Kidney tubule cell (primary cell): Measurements from ENCODE around the gene PKNOX2.

Experiments used
- DNase-seq: peaks from one replicate; pipeline ENCODE4 v3.0.0-alpha.2; 2018; ENCODE audit warnings: low spot score

PKNOX2 gene

DNA sequence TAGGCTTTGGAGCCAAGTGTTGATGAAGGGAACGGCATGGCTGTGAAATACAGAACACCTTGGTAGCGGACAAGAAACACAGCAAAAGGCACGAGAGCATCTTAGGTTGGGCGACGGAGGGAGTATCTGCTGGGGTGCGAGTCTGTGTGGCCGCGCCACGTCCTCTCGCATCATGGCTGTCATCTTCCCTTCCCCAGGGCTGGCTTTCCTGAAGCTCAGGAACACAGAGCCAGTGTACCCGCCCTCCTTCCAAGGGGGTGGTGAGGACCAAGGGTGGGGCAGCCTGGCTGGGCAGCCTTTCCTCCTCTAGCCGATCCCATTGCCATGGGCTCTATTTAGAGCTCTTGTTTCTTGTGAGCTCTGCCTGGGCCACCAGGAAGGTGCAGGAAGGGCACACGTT is 177.1 kb downstream of the PKNOX2 start:
- DNase-seq: no peak

DNA sequence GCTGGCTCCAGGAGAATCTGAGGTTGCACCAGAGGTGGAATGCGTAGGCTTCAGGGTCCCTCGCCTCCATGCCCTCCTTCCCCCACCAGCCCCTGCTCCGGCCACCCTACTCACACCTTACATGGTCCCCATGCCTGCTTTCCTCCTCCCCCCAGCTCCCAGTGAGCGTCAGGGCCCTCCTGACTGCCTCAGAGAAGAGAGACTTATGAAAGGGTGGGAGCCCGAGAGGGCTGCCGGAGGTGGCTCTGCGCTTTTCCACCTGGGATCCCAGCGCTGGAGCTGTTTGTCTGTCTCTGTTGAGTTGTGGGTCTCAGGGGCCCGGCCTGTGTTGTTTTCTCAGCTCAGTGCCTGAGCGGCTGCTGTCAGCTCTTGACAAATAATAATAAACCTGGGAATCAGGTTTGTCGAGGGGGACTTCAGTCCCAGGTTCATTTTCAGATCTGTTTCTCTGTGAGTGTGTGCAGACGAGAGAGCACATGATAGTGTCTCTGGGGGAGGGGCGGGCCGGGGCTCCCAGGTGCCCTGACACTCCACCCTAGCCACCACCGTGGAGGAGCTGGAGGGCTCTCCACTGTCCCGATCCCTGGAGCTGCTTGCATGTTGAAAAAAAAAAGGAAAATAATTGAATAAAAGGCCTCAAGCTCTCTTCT is 177.9 kb downstream of the PKNOX2 start:
- no peak for DNase-seq

DNA sequence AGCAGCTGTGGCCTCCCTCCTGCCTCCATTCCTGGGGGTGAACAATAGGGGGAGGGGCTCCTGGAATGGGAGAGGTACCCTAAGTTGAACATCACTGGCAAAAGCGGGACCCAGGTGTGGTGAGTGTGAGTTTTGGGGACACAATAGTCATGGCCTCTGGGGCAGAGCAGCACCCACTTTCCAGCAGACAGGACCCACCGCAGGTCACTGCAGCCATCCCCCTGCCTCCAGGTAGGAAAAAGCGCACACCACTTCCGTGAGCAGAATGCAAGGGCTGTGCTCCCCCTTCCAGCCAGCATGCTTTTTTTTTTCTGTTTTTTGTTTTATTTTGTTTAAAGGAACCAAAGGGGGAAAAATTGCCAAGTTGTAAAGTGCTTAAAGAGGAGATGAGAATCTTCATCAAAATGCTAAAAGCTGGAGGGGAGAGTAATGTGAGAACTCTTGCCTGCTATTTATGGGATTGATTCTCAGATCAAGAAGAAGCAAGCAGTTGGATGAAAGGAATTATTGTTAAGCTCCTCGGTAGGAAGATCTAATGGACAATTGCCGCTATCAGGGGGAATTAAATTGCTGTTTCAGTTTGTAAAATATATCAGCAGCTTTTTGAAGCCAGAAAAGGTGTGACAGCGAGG is 178.7 kb downstream of the PKNOX2 start:
- DNase-seq: no peak

DNA sequence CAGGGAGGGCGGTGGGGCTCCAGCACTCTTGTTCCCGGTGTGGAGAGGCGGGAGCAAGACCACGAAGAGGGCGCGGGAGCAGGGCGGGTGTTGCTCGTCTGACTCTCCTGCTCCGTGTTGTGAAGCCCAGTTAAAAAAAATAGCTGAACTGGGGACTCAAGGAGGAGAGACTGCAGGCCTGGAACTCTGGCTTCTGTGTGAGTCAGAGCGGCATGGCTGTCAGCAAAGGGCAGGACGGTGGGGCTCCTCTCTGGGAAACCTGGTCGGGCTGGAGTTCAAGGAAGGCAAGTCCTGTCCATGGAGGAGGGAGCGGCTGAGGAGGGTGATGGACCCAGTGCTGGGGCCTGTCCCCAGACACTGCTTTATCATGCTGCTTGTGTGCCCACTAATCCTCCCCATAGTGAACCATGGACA is 179.2 kb downstream of the PKNOX2 start:
- no peak for DNase-seq

DNA sequence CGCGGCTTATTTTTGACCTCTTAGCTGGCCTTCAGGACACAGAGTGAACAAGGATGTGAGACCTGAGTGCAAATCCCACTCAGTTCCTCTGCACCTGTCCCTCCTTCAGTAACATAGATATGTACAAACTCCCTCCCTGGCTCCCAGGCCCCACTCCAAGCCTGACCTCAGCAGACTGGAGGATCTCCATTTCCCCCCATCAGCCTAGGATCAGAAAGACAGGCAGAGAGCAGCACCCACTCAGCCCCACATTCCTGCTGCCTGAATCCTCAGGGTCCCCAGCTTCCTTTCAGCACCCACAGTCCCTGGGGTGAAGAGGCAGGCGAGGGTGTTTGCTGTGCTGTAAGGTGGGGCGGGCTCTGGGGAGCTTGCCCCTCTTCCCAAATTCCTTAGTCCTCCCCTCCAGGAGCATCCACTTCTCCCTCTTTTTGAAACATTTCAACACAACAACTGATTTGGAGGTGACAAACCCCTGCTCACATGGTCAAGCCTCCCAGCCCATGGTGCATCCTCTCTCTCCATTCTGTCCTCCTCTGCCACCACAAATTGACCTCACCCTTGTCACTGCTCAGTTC is 180.4 kb downstream of the PKNOX2 start:
- no peak for DNase-seq

DNA sequence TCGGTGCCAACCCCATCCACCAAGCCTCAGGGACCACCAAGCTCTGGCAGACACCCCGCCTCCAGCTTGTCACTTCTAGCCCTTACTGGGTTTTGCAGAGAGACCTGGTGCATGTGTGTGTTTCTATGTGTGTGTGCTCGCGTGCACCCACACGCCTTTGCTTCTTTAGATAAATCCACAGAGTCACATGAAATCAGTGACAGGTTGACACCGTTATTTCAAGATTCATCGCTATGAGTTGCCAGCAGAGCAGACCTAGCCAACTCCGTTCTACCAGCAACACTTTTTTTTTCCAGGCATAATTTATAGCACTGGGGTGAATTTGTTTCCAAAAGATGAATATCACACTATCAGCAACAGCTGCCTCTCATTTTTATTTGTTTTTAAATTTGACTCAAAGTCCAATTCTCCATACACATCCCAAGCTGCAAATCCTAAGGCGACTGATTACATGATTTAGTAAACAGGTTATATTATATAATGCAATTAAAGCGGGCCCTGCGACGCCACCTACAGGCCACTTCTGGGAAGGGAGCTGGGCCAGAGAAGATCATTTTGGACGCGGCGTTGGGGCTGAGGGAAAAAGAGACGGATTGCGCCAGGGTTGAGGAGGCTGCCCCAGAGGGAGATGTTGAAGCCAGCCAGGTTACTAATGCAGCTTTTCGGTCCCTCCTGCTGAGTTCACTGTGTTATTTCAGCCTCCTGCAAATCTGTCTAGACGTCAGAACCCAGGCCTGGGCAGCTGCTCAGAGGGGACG is 181.0 kb downstream of the PKNOX2 start:
- peak; percentile 50 for DNase-seq

DNA sequence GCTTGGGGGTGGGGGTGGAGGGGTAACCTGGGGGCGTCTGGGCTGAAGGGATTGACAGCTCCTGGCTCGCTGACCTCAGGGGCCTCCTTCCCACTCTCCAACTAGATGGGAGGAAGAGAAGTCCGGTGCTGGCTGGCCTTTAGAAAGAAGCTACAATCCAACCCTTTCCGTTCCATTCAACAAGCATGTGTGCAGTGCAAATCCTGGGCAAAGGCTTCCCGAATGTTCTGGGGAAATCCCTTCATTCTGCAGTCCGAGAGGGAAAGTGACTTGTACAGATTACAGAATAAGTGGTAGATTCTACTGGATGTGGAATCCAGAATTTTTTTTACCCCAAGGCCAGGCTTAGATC is 181.6 kb downstream of the PKNOX2 start:
- DNase-seq: no peak

DNA sequence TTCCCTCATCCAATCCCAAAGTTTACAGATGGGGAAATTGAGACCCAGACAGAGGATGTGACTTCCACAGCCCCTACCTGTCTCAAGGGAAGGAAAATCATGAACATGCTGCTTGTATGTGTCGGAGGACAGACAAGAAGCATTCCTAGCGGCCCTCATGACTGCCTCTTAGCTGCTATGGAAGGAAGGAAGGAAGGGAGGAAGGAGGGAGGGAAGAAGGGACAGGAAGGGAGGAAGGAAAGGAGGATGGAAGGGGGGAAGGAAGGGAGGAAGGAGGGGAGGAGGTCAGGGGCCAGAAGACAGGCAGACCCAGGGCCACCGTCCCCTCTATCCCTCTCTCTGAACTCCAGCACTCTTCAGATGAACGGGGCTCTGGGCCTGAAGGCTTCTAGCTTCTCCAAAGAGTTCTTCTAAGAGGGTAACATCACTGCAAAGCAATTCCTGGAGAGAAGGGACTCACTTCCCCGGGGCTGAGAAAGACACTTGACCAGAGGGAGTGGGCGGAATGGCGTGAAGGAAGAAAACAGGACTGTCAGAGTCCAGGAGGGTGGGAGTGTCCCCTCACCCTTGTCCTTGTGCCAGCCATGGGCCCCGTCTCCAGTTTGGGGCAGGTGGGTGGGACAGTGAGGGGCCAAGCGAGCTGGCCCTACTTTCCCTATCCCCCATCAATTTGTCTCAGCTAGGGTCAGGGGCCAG is 182.2 kb downstream of the PKNOX2 start:
- no peak for DNase-seq

DNA sequence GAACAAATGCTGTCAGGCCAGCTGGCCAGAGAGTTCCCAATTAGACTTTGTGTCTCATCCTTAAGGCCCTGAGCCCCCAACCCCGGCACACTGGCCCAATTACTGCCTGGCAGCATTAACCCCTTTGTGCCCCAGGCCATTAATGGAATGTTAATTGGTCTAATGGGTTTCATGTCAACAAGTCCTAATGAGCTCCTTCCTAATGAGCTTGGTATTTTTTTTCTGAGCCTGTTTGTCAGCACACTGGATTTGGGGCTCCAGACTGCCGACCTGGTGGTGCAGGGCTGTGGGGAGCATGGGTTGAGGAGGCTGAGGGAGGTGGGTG is 182.7 kb downstream of the PKNOX2 start:
- no peak for DNase-seq

DNA sequence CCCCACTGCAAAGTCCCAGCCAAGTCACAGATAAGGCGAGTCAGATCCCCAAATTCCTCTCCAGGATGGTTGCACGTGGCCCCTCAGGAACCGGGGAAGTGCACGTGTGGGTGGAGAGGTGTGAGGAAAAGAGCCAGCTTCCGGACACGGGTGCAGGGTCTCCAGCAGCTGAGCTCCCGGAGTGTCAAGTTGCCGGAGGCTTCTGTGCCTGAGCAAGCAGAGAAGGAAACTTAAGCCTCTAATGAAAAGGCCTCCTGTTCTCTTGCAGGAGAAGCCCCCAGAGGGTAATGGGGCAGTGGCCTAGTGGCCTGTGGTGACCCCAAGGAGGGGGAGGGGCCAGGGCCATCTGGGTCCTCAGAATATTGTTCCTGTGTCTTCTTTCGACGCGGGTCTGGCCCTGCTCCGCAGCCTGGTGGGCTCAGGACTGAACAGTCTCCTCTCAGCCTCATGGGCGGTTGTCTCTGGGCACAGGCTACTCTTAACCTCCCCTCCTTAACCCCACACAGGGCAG is 183.6 kb downstream of the PKNOX2 start:
- DNase-seq: no peak

DNA sequence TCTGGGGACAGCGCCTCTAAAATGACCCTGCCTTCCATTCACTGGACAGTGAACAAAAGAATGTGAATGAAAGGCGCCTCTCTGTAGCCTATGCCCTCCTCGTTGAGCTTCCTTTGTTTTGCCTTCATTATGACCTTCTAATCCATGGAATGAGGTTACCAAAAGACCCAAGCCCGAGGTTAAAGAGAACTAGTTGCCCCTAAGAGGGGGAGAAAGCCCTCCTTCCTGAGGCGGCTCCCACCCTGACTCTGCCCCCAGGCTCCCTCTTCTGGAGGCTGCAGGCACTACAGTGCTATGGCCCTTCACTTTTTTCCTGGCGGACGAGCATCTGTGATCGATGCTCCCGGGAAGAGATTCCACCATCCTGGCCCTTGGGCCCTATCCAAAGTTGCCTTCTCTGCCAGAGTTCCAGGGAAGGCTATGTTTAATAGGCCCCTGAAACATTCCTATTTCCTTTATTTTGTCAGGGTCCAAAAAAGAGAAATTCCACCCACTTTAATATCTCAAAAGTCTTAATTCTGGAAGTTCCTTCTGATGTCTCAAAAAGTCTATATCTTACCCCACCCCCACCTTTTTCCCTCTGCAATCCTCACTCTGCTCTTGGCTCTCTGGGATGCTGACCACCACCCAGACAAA is 184.2 kb downstream of the PKNOX2 start:
- DNase-seq: peak; percentile 28

DNA sequence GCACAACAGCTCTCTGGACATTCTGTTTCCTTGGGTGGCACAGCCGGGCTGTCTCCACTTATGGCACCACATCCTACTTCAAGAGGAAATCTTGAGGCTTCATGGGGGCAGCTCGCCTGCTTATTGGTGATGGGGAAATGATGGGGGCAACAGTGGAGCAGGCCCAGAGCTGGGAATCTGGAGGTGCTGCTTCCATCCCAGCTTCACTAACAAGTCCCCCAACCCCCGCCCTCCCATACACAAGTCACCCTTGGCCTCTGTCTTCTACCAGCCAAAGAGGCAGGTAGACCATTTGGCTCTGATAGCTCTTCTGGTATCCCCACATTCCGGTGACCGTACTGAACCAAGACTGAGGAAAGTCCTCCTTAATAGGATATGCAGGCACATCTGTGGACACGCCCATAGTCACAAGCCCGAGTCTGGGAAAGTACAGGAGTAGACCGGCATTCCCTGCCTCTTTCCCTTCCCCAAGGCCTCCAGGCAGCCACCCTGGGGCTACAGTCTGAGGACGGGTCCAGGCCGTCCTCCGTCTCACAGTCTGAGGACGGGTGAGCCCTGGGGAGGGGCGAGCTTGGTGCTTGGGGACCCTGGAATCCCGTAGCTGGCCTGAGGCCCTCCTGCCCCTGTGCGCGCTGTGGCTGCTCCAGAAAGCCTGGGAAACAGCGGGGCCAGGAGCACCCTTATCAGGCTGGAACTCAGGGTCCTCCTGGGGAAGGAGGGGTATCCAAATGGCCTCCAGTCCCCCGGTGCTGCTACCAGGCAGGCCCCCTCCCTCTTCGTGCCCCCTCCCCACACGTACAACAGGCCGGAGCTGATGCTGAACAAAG is 185.9 kb downstream of the PKNOX2 start:
- no peak for DNase-seq

DNA sequence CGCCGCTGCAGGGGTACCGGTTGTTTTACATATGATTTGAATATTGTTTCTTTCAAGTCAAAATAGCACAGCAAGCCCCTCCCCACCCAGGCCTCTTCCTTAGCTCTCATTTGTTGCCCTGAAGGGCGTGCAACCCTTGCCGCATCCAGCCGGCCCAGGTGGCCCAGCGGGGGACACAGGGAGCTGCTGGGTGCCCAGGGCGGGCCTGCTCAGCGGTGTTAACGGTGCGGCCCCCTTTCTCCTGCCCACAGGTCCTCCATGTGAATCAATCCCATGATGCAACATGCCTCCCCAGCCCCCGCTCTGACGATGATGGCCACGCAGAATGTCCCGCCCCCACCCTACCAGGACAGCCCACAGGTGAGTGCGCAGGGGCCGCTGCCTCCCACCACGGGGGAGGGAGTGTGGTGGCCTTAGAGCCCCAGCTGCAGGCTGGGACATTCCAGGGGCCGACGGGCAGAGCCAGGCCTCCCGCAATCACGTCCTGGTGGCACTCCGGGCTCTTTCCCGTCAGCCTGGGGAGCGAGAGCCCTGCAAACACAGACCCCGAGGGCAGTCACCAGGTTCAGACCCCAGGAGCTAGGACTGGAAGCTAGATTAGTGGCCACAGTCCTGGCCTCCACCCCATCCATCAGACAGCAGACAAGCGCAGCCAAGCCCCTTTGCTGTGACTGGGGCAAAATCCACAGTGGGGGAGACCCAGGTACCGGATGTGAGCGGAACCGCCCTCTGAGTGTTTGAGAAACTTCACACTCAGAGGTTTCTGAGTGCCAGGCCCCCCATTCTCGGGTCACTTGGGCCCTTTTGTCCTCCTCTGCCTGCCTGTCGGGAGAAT is 186.7 kb downstream of the PKNOX2 start:
- no peak for DNase-seq

DNA sequence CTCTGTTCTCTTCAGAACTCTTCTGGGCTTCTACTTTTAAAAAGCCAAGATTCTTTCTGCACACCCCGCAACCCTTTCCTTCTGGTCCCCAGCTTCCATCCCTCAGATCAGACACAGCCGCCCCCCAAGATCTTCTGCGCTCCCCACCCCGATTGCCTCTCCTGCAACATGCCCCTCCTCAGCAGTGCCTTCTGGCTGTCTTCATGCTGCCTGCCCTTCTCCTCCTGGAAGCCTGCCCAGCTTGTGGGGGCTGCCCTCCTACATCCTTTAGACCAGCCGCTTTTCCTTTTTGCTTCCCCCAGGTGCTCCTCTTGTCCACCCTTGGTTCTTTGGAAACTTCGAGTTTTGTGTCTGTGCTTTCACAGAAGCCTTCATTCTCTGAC is 187.3 kb downstream of the PKNOX2 start:
- DNase-seq: no peak

DNA sequence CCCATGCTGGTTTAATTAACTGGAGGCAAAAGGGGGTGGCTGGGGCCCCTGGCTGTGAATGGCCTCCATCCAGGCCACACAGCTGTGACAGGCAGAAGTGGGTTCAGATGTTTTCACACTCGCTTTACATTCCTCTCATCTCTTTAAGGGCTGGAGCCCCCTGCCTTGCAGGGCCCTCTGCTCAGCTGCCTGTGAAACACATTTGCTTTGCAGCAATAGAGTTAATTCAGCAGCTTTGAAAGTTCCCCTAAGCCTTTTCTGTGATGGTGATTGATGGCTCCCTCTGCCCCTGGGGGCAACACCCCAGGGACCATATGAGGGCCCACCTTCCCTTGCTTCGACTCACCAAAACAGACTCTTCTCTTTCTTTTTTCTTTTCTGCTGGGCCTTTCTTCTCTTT is 192.2 kb downstream of the PKNOX2 start:
- no peak for DNase-seq

DNA sequence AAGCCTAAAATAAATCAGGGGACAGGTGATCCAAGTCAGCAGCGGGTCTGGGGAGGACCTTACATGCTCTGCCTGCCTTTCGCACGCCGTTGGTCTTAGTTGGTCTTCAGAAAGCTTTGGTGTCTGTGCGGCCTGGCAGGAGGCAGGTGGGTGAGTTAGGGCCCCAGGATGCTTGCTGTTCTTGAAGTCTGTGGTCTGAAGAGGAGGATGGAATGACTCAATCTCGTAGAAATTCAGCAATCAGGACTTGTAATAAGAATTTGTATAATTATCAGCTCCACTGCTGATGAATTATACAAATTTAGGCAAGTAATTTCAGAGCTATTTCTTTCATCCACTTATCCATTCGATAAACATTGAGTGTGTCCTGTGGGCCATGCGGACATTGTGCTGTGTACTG is 193.0 kb downstream of the PKNOX2 start:
- no peak for DNase-seq

DNA sequence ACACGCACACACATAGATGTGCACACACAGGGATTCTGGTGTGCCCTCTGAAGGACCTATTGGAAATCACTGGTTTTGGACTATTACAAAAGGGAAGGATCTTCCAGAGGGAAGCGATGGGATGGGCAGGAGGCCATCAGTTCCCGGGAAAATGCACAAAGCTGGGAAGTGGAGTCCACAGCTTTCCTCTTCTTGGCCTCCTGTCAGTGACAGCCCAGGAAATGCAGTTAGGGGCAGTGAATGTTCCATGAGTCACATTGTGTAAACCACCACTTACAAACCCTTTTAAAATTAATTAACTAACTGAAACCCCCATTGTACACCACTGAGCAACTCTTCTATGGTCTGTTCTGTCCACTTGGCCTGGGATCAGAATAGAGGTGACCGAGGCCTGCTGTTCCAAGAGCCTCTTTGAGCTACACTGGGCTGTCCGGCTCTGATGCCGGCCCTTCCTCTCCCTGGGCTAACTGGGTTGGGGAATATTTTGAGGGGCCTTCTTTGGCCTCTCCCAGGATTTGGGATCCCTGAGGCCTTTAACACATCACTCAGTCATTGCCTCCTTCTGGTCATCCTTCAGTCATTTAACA is 193.8 kb downstream of the PKNOX2 start:
- peak; percentile 53 for DNase-seq

DNA sequence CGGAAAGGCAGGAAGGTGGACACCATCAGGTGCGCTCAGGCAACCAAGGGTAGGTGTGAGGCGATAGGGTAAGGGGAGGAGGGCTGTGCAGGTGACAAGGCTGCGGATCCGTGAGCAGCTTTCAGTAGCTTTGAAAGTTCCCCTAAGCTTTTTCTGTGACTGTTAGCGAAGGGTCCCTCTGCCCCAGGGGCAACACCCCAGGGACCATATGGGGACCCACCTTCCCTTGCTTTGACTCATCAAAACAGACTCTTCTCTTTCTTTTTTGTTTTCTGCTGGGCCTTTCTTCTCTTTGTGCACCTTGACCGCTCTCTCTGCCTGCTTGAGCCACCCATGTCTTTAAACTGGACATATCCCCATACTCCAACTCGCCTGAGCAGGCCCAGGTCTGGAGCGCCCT is 194.6 kb downstream of the PKNOX2 start:
- DNase-seq: no peak

DNA sequence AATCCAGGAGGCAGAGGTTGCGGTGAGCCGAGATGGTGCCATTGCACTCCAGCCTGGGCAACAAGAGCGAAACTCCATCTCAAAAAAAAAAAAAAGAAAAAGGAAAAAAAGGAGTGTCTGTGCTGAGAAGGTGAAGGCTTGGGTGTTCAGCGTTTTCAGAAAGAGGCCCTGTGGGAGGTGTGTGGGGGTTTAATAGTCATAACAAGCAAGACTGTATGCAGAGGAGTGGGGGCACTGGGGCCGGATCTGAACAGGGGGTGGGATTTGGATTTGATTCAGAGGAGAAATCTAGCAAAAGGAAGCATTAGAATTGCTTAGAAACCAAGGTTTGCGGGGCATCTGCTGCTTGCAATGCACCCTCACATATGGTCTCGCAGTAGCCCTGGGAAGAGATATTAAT is 195.5 kb downstream of the PKNOX2 start:
- no peak for DNase-seq
